Glutamatergic neuron (in vitro differentiated cells): ENCODE measurements around the gene ABCB7. TPM values are rescaled to one million over a fixed set of nuclear protein-coding genes. Genes with fewer than 3 reads are reported as not detected.

Source experiments
- DNase-seq: peaks from one replicate; pipeline ENCODE4 v3.0.0; 2022
- H3K27ac Mint-ChIP-seq: one replicate; pipeline ENCODE4 v1.8.0; 2020; ENCODE audit warnings: mild to moderate bottlenecking, mixed read lengths, inconsistent platforms; ENCODE audit not compliant: unreplicated experiment
- H3K27me3 Mint-ChIP-seq: one replicate; pipeline ENCODE4 v1.8.0; 2020; ENCODE audit warnings: mild to moderate bottlenecking, moderate library complexity, mixed read lengths, inconsistent platforms; ENCODE audit not compliant: unreplicated experiment
- H3K36me3 Mint-ChIP-seq: one replicate; pipeline ENCODE4 v1.8.0; 2020; ENCODE audit warnings: mild to moderate bottlenecking, mixed read lengths, inconsistent platforms; ENCODE audit not compliant: unreplicated experiment
- H3K4me1 Mint-ChIP-seq: one replicate; pipeline ENCODE4 v1.8.0; 2020; ENCODE audit warnings: mild to moderate bottlenecking, low read depth, mixed read lengths, inconsistent platforms; ENCODE audit not compliant: unreplicated experiment
- H3K4me3 Mint-ChIP-seq: one replicate; pipeline ENCODE4 v1.8.0; 2020; ENCODE audit warnings: mild to moderate bottlenecking, mixed read lengths, inconsistent platforms; ENCODE audit not compliant: unreplicated experiment
- H3K9me3 Mint-ChIP-seq: one replicate; pipeline ENCODE4 v1.8.0; 2020; ENCODE audit warnings: mild to moderate bottlenecking, moderate library complexity, mixed read lengths, inconsistent platforms; ENCODE audit not compliant: unreplicated experiment
- total RNA-seq: library from RNA; stranded (reverse); fragmentation: NEBNext Ultra II Directional; extraction: Animal tissue kit (Norgen Biotek cat#: 25700); gene quantifications from one replicate; pipeline ENCODE4 v1.2.1, GENCODE V29; 2021; ENCODE audit not compliant: unreplicated experiment
- TF ChIP-seq, protein P1 (sequence below): fragments of 200-600 bp; sonication (generic); IDR thresholded peaks from one replicate; pipeline ENCODE4 v1.5.0; 2021; ENCODE audit not compliant: partially characterized antibody, unreplicated experiment

ABCB7 gene
- total RNA-seq, 1 donor from 2014 or later, result 30.5 TPM

- Mint-ChIP-seq H3K4me1 (no peaks in the 10 kb centered on the region), H3K27ac (no peak overlapping the region), H3K9me3 (no peaks in the 10 kb centered on the region), H3K27me3 (no peaks in the 10 kb centered on the region), H3K4me3 (no peak overlapping the region), H3K36me3 (no peaks in the 10 kb centered on the region)
- TF ChIP-seq, protein P1, sequence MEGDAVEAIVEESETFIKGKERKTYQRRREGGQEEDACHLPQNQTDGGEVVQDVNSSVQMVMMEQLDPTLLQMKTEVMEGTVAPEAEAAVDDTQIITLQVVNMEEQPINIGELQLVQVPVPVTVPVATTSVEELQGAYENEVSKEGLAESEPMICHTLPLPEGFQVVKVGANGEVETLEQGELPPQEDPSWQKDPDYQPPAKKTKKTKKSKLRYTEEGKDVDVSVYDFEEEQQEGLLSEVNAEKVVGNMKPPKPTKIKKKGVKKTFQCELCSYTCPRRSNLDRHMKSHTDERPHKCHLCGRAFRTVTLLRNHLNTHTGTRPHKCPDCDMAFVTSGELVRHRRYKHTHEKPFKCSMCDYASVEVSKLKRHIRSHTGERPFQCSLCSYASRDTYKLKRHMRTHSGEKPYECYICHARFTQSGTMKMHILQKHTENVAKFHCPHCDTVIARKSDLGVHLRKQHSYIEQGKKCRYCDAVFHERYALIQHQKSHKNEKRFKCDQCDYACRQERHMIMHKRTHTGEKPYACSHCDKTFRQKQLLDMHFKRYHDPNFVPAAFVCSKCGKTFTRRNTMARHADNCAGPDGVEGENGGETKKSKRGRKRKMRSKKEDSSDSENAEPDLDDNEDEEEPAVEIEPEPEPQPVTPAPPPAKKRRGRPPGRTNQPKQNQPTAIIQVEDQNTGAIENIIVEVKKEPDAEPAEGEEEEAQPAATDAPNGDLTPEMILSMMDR, result no peak
- DNase-seq, result no peak
Observed at GRCh38 chrX:75114638-75115037, 41.4 kb downstream of the ABCB7 start.

GRCh38 chrX:75113664-75114063 lies 42.4 kb downstream of the ABCB7 start:
- Mint-ChIP-seq H3K4me1 (no peaks in the 10 kb centered on the region), H3K36me3 (no peaks in the 10 kb centered on the region), H3K27ac (no peak overlapping the region), H3K4me3 (no peak overlapping the region), H3K9me3 (no peaks in the 10 kb centered on the region), H3K27me3 (no peaks in the 10 kb centered on the region)
- TF ChIP-seq, protein P1, result no peak
- DNase-seq, result no peak

DNA sequence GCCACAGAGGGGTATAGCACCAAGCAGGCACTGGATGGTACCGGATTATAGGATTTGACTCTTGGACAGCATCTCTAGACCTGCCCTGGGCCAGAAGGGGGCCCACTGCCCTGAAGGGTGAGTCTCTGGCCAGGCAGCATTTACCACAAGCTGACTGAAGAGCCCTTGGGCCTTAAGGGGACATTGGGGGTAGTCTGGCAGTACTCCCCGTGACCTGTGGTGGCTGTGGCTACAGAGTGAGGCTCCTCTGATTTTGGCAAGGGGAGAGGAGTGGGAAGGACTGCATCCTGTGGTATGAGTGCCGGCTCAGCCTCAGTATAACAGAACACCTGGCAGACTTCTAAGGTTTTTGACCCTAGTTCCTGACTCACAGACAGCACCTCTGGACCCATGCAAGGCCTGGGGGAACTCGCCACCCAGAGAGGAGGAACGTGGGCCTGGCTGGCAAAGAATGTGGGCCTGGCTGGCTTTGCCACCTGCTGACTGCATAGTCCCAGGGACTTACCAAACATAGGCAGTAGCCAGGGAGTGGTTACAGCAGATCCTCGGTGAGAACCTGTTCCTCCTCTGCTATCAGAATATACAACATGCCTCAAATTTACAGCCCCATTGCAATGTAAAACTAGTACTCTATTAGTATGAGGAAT lies 48.1 kb downstream of the ABCB7 start:
- Mint-ChIP-seq H3K4me1 (peaks cover 3% of the 10 kb centered on the region), H3K27me3 (no peaks in the 10 kb centered on the region), H3K27ac (no peak overlapping the region), H3K9me3 (peaks cover 1% of the 10 kb centered on the region), H3K4me3 (no peak overlapping the region), H3K36me3 (no peaks in the 10 kb centered on the region)
- DNase-seq, result no peak
- TF ChIP-seq, protein P1, result no peak

- Mint-ChIP-seq H3K27me3 (no peaks in the 10 kb centered on the region), H3K9me3 (peaks cover 1% of the 10 kb centered on the region), H3K27ac (no peak overlapping the region), H3K4me1 (peaks cover 3% of the 10 kb centered on the region), H3K36me3 (no peaks in the 10 kb centered on the region), H3K4me3 (no peak overlapping the region)
- no peak for DNase-seq
- TF ChIP-seq, protein P1, result no peak
Observed at GRCh38 chrX:75106772-75107171, 49.3 kb downstream of the ABCB7 start.

GRCh38 chrX:75096331-75096730 lies 59.8 kb downstream of the ABCB7 start:
- no peak for DNase-seq
- Mint-ChIP-seq H3K36me3 (peaks cover 4% of the 10 kb centered on the region), H3K27ac (no peak overlapping the region), H3K4me3 (no peak overlapping the region), H3K9me3 (peaks cover 2% of the 10 kb centered on the region), H3K27me3 (no peaks in the 10 kb centered on the region), H3K4me1 (peaks cover 5% of the 10 kb centered on the region)
- TF ChIP-seq, protein P1, result no peak
